ENCODE results near the gene ARHGAP23.
"Not testable (repeated sequence)": the region's sequence is repeated elsewhere in the genome, so short reads cannot be mapped to it uniquely, and the experiment has no call there.

The ARHGAP23 gene

DNA sequence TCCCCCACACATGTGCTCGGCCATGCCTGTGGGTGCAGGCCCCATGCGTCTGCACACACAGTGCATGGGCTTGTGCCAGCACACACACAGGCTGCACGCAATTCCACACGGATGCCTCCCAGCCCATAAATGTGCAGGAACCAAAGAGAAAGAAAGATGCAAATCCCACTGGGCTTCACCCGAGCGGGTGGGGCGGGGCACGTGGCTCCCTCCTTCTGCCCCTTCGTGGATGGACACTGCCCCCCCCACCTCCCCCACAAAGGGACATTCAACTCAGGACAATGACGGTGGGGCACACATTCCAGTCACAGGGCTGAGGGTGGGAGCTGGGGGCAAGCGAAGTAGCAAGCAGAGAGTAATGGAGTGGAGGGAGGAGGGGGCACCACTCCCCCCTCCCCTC, 102.6 kb downstream of the ARHGAP23 start:
- not testable (repeated sequence) for DNase-seq

DNA sequence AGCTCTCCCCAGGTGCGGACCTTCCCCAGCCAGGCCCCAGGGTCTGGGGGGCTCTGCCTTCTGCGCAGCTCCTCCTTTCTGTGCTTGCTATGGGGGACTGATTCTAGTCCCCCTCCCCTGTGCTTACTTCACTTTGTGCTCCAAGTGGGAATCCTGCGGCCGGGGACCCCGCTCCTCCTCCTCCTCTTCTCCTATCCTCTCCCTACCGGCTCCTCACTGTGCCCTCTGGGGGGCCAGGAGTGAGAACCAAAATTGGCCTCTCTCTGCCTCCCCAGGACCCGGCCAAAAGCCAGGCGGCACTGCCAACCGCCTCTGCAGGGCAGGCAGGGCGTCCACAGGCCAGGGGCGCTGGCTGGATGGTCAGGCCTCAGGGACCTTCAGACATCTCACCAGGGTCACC, 103.5 kb downstream of the ARHGAP23 start:
- DNase-seq = not testable (repeated sequence)

DNA sequence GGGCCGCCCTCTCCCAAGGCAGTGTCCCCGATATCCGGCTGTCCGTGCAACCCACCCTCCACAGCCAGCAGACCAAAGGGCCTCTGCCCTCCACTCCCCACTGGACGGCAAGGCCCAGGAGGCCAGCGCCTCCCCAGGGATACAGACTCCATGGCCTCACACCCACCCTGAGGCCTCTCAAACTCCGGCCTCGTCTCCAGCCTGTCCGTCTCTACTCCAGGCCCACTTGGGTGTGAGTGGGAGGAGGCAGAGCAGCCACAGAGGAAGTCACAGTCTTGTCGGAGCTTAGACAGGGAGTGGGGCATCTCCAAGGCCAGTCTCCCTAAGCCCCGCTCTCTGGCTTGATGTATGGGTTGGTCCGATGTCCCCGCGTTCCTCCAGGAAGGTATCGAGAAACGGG, 104.2 kb downstream of the ARHGAP23 start:
- DNase-seq = no peak

DNA sequence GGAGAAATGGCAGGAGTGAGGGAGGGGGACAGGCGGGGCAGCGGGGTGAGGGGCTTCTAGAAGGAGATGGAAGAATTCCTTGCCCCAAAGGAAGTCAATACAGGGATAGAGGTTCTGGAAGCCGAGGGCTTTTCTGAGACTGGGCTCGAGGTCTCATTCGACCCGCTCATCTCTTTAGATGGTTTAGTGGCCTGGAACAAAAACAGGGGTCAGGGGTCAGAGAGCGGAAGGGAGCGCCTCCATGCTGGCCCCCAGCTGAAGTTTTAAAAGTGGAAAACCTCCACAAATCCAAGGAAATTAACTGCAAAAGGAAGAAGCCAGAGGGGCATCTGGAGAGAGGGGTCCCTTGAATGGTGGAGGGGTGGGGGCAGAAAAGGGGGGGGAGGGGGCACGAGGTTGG, 105.0 kb downstream of the ARHGAP23 start:
- no peak for DNase-seq

DNA sequence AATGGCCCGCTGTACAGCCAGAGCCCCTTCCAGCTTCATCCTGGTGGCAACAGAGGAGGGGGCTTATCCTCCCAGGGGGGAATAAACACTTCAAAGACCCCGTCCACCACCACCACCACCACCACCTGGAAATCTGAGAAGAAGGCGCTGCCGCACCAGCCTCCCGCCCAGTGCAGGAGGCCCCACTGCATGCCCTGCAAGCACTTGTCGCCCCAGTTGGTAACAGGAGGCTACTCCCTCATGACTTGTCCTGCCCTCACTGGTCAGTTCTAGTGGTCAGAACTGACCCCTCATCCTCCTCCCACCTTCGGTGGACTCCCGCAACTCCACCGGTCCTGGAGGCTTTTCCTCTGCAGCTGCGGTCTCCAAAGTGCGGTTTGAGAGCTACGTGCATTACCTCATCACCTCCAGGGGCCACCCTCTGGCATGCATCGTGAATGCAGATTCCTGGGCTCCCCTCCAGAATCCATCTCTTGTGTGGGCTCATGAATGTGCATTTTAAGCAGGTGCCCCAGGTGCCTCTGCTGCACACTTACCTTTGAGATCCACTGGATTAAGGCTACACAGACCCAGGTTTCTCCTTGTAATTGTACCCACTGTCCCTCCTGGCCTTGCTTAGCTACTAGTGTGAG, 105.7 kb downstream of the ARHGAP23 start:
- DNase-seq = no peak

DNA sequence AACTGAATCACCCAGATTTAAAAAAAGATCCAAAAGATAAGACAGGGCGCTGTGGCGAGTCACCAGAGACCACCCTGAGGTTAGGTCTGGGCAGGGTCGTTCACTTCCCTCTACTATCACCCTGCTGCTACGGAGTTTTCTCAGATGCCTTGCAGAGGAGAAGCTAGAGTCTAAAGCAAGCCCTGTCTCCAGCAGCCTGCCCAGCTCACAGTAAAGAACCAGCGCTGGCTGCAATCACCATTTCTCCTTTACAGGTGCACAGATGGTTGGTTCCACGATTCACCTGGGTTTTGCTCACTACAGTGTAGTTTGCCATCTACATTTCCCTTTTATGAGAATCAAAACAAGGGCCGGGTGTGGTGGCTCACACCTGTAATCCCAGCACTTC, 106.2 kb downstream of the ARHGAP23 start:
- no peak for DNase-seq

DNA sequence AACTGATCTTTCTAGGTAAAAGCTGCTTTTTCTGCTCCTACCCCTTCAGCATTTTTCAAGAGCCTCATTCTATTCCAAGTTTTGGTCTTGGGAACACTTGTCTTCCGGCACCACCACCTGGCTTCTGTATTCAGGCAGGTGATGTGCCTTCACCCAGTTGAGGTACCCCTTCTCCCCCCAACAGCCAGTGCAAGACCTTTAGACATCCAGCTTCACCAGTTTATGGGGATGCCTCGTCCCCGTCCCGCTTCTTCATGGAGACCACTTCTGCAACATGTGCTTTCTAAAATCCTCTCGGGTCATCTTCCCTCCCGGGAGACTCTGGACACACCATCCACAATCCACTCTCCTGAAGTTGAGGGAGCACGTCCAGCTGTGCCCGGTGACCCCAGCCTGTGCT, 107.6 kb downstream of the ARHGAP23 start:
- DNase-seq = no peak

DNA sequence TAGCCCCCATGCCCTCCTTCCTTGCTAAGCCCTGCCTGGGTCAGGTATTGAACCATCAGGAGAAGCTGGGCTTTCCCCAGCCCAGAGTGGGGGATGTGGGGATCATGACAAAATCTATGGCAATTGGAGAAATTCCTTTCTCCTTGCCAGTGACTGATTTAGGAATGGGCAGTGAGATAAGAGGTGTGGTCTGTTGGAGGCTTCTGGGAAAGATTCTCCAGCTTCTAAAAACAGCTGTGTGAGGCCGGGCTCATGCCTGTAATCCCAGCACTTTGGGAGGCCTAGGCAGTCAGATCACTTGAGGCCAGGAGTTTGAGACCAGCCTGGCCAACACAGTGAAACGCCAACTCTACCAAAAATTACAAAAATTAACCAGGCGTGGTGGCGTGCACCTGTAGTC, 108.4 kb downstream of the ARHGAP23 start:
- DNase-seq = no peak

DNA sequence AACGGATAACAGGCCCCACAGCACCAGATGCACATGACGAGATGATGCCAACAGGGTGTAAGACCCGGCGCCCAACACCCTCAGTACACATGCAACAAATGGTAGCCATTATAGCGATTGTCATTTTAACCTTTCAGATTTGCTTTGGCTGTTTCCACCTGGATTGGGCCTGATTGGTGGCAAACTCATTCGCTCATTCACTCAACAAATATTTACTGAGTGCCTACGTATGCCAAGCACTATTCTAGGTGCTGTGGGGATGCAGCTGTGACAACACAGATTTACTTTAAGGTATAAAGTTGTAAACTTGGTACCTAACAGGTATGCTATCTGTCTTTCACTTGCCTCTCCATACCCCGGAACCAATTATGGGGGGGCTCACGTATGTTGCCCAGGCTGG, 110.6 kb downstream of the ARHGAP23 start:
- DNase-seq = no peak

DNA sequence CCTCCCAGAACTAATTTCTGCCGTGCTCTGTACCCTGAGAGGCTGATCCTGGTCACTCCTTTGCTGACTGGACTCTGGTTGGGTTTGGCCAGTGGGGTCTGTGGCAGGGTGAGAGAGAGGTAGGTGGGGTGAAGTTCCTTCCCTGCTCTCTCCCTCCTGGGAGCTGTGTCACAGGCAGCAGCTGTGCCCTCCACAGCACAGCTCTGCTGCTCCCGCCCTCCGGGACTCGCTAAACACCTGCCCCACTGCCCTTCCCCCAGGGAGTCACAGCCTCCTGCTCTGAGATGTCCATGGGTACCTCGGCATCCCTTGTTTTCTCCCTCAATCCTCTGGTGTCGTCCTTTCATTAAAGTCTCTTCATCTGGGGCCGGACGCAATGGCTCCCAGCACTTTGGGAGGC, 111.1 kb downstream of the ARHGAP23 start:
- DNase-seq = no peak

DNA sequence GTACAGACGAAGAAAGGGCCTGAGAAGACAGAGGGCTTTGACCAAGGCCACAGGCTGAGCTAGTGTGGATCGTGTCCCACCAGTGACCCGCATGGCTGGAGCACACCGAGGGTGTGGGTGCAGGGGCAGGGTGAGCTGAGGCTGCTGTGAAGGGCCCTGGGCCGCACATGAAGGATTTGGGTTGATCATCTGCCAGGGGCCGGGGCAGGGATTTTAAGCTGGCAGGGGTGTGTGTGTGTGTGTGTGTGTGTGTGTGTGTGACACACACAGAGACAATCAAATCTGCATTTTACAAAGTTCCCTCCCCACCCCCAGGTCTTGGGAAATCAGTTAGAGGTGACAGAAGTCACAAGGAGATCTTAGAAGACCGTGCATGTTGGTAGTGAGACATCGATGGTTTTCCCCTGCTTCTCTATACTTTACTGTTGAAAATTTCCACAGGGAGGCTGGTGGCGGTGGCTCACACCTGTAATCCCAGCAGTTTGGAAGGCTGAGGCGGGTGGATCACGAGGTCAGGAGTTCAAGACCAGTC, 112.3 kb downstream of the ARHGAP23 start:
- no peak for DNase-seq

DNA sequence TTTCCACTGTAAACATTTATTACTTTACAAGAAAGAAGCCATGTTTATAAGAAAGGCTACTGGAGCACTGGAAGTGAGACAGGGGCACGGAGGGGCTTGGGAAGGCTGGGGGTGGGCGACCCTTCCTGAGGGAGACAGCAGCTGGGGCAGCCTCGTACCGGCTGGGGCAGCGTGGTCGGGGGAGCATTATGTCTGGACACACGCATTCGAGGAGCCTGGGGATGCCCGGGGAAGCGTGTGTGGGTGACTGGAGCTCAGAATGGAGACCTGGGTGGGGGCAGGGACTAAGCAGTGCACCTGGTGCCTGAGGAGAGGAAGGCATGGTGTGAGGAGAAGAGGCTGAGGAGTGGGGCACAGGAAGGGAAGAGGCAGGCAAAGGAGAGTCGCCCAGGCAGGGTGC, 113.0 kb downstream of the ARHGAP23 start:
- no peak for DNase-seq

DNA sequence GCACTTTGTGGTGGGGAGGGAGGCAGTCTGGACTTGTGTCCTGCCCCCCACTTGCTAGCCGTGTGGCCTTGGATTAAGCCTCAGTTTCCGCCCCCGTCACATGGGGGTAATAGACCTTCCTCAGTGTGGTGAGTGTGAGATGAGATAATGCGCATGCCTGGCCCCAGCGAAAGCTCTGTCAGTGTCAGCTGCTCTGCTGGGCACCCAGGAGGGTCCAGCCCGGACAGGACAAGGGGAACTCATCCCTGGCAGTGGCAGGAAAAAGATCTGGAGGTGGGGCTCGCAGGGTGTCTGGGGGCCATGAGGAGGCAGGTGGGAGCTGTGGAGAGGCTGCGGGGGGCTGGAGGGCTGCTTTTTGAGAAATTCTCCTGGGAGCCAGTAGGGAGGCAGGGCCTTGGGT, 114.0 kb downstream of the ARHGAP23 start:
- DNase-seq = no peak

DNA sequence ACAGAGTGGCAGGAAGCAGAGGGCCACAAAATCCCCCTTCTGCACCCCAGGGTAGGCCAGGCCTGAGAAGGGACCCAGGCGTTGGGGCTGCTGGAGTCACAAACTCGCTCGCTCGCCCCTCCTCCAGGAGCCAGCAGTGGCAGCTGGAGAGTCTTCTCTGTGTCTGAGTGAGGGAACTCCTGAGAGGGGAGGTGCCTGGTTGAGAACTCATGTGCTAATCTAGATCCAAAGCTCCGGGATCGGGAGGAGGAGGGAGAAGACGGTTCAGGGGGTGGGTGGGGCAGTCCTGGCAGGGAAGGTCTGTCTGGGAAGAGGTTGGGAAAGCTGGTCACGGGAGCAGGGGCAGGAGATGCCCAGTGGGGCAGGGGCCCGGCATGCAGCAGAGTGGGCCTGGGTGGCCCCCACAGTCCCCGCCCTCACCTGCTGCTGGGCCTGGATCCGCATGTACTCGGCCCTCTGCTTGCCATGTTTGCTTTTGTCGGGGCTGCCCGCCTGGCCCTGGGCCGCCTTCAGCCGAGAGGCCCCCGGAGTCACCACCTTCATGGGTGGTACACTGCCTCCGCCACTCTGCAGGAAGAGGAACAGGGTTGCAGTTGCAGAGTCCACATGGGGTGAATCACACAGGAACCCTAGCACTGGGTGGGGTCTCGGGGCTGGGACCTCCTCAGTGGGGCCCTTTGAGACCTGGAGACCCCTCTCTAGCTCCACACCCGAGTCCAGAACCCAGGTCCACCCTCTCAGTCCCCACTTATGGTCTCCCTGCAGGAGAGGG, 115.3 kb downstream of the ARHGAP23 start:
- DNase-seq = no peak

DNA sequence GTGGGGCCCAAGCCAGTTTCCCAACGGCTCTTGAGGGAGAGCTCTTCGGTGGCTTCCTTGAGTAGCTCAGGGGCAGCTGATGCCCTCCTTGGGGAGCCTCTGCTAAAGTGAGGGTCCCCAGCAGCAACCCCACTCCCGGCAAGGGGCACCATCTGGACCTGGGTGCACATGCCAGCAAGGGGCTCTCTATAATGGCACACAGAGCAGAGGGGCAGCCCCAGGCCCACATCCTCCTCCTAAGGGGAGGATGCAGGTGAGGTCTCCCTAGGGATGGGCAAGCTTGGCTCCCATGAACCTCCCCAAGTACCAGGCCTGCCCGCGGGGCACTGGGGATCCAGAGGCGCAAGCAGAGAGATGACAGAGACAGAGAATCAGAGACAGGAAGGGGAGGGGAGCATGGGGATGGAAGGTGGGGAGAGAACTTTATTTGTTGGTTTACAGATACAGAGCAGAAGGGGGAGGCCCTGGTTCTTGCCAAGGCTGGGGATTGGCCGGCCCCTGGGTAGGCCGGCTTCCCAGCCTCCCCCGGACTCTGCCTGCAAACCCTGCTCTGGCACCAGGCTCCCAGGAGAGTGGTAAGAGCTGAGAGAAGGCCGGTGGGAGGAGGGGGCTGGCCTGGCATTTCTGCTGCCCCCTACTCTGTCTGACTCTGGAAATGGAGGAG, 116.0 kb downstream of the ARHGAP23 start:
- DNase-seq = no peak

DNA sequence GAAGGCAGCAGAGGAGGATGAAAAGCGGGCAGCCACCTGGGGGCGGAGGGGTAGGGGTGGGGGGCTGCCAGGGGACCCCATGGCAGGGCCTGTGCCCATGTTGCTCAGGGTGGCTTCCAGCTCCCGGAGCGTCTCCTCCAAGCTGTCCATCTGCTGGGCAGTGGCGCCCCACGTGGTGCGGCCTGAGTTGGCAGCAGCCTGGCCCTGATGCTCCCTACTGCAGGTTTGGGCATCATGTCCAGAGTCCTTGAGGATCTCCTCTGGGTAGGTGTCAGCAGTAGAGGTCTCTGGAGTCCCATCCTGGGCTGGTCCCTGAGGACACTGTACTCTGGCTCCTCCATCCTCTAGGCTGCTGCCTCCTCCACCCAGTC, 116.6 kb downstream of the ARHGAP23 start:
- no peak for DNase-seq

DNA sequence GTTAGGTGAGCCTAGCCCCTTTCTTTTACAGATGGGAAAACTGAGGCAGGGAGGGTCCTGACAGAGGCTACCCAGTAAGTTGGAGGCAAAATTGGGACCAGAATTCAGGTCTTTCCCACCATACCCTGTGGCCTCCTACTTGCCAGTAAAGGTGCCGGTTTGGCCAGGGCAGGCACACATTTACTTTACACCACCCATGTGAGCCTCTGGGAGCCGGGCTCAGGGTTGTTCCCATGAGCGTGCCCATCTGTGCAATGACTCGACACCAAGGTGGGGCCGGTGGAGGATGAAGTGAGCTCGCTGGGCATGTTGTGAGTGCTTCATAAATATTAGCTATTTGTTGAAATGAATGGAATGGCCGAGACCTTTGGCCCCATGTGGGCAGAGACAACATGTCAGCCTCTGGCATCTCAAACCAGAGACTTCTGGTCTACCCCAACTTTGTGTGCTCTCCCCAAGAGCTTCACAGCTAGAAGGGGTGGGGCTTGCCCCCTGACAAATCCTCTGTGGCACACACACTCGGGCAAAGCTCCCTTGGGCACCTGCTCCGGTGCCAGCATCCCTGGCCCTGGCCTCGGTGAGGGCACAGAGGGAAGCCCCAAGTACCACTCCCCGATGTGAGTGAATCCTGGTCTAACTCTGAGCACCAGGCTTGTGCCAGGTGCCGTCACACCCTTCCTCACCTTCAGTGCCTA, 117.4 kb downstream of the ARHGAP23 start:
- DNase-seq = no peak

DNA sequence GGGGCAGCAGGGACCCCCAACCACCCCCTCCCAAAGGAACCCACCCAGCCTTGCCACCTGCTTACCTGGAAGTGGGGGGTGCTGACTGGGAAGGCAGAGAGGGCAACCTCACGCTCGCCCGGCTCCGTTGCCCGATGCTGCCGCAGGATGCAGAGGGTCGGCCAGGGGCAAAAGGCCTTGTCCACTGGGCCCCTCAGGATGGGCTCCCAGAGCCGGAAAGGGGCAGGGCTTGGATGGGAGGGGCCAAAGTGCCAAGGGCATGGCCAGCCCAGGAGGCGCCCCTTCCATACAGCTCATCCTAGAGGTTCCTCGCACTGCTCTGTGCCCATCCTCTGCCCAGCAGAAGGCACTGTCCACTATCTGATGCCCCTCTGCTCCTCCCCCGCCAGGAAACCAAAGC, 118.1 kb downstream of the ARHGAP23 start:
- DNase-seq = no peak

DNA sequence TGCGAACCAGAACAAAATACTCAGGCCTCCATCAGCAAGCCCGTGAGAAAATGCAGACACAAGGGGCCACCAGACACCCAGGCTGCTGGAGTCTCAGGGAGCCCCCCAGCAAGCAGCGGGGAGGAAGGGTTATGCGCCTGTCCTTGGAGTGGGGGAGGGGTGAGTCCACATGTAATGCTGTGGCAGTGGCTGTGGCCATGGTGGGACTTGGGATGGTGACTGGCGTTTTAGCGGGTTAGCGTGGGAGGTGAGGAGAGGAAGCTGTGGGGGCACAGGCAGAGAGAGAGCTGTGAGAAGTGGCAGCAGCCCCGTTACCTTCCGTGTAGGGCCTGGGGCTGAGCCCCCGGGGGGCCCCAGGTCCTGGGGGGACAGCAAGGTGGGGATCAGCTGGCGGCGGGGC, 119.2 kb downstream of the ARHGAP23 start:
- DNase-seq = no peak

DNA sequence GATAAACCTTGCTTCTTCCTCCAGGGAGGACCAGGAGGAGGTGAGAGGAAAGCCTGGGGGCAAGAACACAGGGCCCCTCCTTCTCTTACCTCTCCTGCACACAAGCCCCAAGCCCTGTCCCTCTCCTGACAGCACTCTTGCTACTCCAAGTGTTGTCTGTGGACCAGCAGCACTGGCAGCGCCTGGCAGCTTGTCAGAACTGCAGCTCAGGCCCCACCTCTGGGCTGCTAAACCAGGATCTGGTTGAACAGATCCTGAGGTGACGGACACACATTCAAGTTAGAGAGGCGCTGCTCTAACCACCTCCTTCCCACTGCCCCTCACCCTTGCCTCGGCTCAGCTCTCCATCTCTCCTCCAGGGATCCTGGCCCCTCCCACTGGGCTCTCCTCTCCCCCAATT, 121.0 kb downstream of the ARHGAP23 start:
- DNase-seq = no peak

DNA sequence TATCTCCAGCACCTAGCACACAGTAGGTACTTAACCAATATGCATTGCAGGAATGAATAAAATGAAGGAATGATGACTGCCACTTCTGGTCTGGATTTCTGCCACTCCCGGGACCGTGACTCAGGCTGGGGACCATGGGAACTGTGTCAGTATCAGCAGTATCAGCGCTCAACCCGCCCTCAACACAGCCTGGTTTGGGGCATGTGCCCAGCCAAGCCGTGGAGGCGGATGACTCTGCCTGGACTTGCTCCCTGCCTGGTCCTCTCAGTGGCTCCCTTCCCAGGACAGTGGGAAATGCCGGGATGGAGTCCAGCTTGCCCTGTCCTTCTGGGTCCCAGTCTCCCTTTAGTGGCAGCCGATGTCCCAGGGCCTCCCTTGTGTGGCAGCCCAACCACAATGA, 122.4 kb downstream of the ARHGAP23 start:
- no peak for DNase-seq

DNA sequence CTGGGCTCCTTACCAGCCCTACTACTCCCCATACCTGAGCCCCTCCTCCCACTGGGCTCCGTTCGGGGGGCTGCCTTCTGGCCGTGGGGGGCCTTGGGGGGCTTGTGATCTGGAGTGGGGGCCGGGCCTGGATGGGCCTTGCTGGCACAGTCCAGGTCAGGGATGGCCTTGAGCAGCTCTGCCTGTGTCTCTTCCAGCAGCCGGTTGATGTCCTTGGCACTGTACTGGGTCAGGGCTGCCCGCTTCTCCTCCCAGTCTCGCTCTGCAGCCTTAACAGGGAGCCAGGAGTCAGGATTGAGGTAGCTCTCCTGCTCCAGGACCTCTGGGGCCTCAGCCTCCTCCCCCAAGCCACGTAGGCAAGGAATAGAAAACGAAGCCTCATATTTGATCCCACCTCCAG, 122.9 kb downstream of the ARHGAP23 start:
- DNase-seq = no peak

DNA sequence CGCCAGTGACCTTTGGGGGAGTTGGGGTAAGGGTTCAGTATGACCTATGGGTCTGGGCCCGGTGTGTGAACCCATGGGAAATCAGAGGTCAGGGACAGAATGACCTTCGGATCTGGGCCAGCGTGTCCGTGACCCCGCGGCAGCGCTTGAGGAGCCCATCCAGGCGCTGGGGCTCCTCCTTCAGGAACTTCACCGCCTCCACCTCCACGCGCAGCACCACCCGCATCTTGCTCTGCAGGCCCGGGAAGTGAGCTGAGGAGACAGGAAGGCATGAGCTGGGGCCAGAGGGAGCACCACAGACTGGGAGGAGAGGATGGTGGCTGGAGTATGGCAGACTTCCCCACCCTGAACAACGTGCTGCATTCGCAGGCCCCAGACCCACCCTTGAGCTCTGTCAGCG, 124.1 kb downstream of the ARHGAP23 start:
- DNase-seq = no peak

Data from CD4-positive, alpha-beta T cell treated with Interleukin-4 for 4 hours (primary cell).